HUES64 (cell line): ENCODE results near the gene KDM8. TPM values are rescaled to one million over a fixed set of nuclear protein-coding genes. Genes with fewer than 3 reads are reported as not detected.

Experiments used
- H3K27ac ChIP-seq: 2 replicates; pipeline ENCODE4 v1.7.0; 2013; ENCODE audit warnings: low read depth, low read length, inconsistent platforms
- H3K27me3 ChIP-seq: 2 replicates; pipeline ENCODE4 v1.6.1; 2013; ENCODE audit warnings: mild to moderate bottlenecking, low read length; ENCODE audit not compliant: insufficient read depth
- H3K36me3 ChIP-seq: 2 replicates; pipeline ENCODE4 v1.6.1; 2013; ENCODE audit warnings: mild to moderate bottlenecking, low read length; ENCODE audit not compliant: insufficient read depth
- H3K4me1 ChIP-seq: 2 replicates; pipeline ENCODE4 v1.6.1; 2013; ENCODE audit warnings: mild to moderate bottlenecking, low read length, moderate library complexity; ENCODE audit not compliant: insufficient read depth
- H3K4me3 ChIP-seq: 2 replicates; pipeline ENCODE4 v1.5.1; 2013; ENCODE audit warnings: mild to moderate bottlenecking, low read length, moderate library complexity
- H3K9ac ChIP-seq: 2 replicates; pipeline ENCODE4 v1.6.1; 2013; ENCODE audit warnings: mild to moderate bottlenecking, low read depth, low read length
- H3K9me3 ChIP-seq: 2 replicates; pipeline ENCODE4 v1.6.1; 2013; ENCODE audit warnings: low read depth, low read length; ENCODE audit not compliant: insufficient read depth
- WGBS: fragments of 150-250, 120-280 bp; methylation state at CpG from one replicate; pipeline ENCODE4 v1.1.7; 2013; ENCODE audit warnings: missing lambda C conversion rate; 5-methylcytosine and 5-hydroxymethylcytosine counted together
- polyA plus RNA-seq, 2 experiments: library from polyadenylated mRNA; stranded (reverse); fragments of 50-300 nt; gene quantifications; one replicate each; pipeline ENCODE4 v1.2.3, GENCODE V29; 2013

The KDM8 gene
- polyA plus RNA-seq (2013, experiment 1 of 2) = 8.0 TPM
- polyA plus RNA-seq (2013, experiment 2 of 2) = 8.6 TPM

- Histone ChIP-seq H3K4me1 (0 out of 2 replicates have a peak, but pooled peaks cover 8% of the 10 kb centered on the region), H3K27ac (peak within 1 kb of the TSS; percentile 96), H3K9me3 (no peaks in the 10 kb centered on the region), H3K36me3 (no peaks in the 10 kb centered on the region), H3K27me3 (no peaks in the 10 kb centered on the region), H3K4me3 (peak within 1 kb of the TSS; percentile 89), H3K9ac (peak within 1 kb of the TSS; percentile 94)
- under 1% methylated on average over 70 of the region's 70 CpGs for WGBS
These were observed at the start of gene KDM8 for GRCh38 chr16:27203507-27204311. Gene KDM8, plus strand, starts transcription at chr16:27203526. Its CDS starts 6,598 bp downstream, at chr16:27210124.

GRCh38 chr16:27154705-27155521 lies 48.4 kb upstream of the KDM8 start:
- Histone ChIP-seq H3K27ac (no peak overlapping the region), H3K9me3 (no peaks in the 10 kb centered on the region), H3K36me3 (no peaks in the 10 kb centered on the region), H3K27me3 (no peaks in the 10 kb centered on the region), H3K9ac (no peak overlapping the region), H3K4me3 (peak overlapping the region; percentile 34; the same call in 1 of the 2 replicates), H3K4me1 (no peaks in the 10 kb centered on the region)
- 25% methylated on average over 24 of the region's 24 CpGs for WGBS

GRCh38 chr16:27156579-27156978 lies 46.7 kb upstream of the KDM8 start:
- Histone ChIP-seq H3K36me3 (no peaks in the 10 kb centered on the region), H3K4me1 (no peaks in the 10 kb centered on the region), H3K9ac (no peak overlapping the region), H3K27ac (no peak overlapping the region), H3K9me3 (no peaks in the 10 kb centered on the region), H3K27me3 (no peaks in the 10 kb centered on the region), H3K4me3 (no peak overlapping the region)
- 69% methylated on average over 3 of the region's 3 CpGs for WGBS

- Histone ChIP-seq H3K27ac (no peak overlapping the region), H3K4me3 (no peak overlapping the region), H3K27me3 (no peaks in the 10 kb centered on the region), H3K4me1 (no peaks in the 10 kb centered on the region), H3K9me3 (no peaks in the 10 kb centered on the region), H3K9ac (no peak overlapping the region), H3K36me3 (no peaks in the 10 kb centered on the region)
- 95% methylated on average over 3 of the region's 3 CpGs for WGBS
These were observed 41.9 kb upstream of the KDM8 start for GRCh38 chr16:27161398-27161797.

- H3K27ac ChIP-seq = no peak overlapping the region
- no peak overlapping the region for H3K4me3 ChIP-seq
- H3K9me3 ChIP-seq = no peaks in the 10 kb centered on the region
- H3K36me3 ChIP-seq = no peaks in the 10 kb centered on the region
- no peak overlapping the region for H3K9ac ChIP-seq
- H3K27me3 ChIP-seq = no peaks in the 10 kb centered on the region
- no peaks in the 10 kb centered on the region for H3K4me1 ChIP-seq
These were observed 39.0 kb upstream of the KDM8 start for GRCh38 chr16:27164352-27164751.

- 88% methylated on average over 3 of the region's 3 CpGs for WGBS
- H3K4me3 ChIP-seq = no peak overlapping the region
These were observed 37.8 kb upstream of the KDM8 start for GRCh38 chr16:27165576-27165975.

GRCh38 chr16:27168790-27169189 lies 34.5 kb upstream of the KDM8 start:
- Histone ChIP-seq H3K27ac (no peak overlapping the region), H3K27me3 (no peaks in the 10 kb centered on the region), H3K4me3 (no peak overlapping the region), H3K36me3 (no peaks in the 10 kb centered on the region), H3K9me3 (no peaks in the 10 kb centered on the region), H3K4me1 (no peaks in the 10 kb centered on the region), H3K9ac (no peak overlapping the region)
- WGBS = 90% methylated on average over 8 of the region's 8 CpGs

More at GRCh38 chr16:27165576-27165975, 37.8 kb upstream of the KDM8 start:
- no peaks in the 10 kb centered on the region for H3K9me3 ChIP-seq
- no peaks in the 10 kb centered on the region for H3K4me1 ChIP-seq
- no peaks in the 10 kb centered on the region for H3K27me3 ChIP-seq
- H3K9ac ChIP-seq = no peak overlapping the region
- H3K27ac ChIP-seq = no peak overlapping the region
- H3K36me3 ChIP-seq = no peaks in the 10 kb centered on the region

GRCh38 chr16:27169511-27170071 lies 33.7 kb upstream of the KDM8 start:
- no peaks in the 10 kb centered on the region for H3K4me1 ChIP-seq
- H3K27ac ChIP-seq = no peak overlapping the region
- no peak overlapping the region for H3K9ac ChIP-seq
- no peak overlapping the region for H3K4me3 ChIP-seq
- H3K36me3 ChIP-seq = no peaks in the 10 kb centered on the region
- H3K9me3 ChIP-seq = no peaks in the 10 kb centered on the region
- no peaks in the 10 kb centered on the region for H3K27me3 ChIP-seq
- WGBS = 65% methylated on average over 6 of the region's 6 CpGs

- H3K9me3 ChIP-seq = no peaks in the 10 kb centered on the region
- 61% methylated on average over 3 of the region's 4 CpGs for WGBS
- no peak overlapping the region for H3K27ac ChIP-seq
- H3K4me1 ChIP-seq = no peaks in the 10 kb centered on the region
- no peaks in the 10 kb centered on the region for H3K27me3 ChIP-seq
- no peaks in the 10 kb centered on the region for H3K36me3 ChIP-seq
- no peak overlapping the region for H3K4me3 ChIP-seq
- H3K9ac ChIP-seq = no peak overlapping the region
These were observed 31.7 kb upstream of the KDM8 start for GRCh38 chr16:27171584-27171983.

GRCh38 chr16:27174007-27174406 lies 29.3 kb upstream of the KDM8 start:
- Histone ChIP-seq H3K4me3 (no peak overlapping the region), H3K27me3 (no peaks in the 10 kb centered on the region), H3K9me3 (no peaks in the 10 kb centered on the region), H3K4me1 (no peaks in the 10 kb centered on the region), H3K27ac (no peak overlapping the region), H3K36me3 (no peaks in the 10 kb centered on the region), H3K9ac (no peak overlapping the region)
- 84% methylated on average over 7 of the region's 8 CpGs for WGBS

- H3K4me1 ChIP-seq = no peaks in the 10 kb centered on the region; the same call in 1 of the 2 replicates
- 86% methylated on average over 6 of the region's 6 CpGs for WGBS
- no peaks in the 10 kb centered on the region for H3K9me3 ChIP-seq
- H3K9ac ChIP-seq = no peak overlapping the region
- H3K27ac ChIP-seq = no peak overlapping the region
- H3K4me3 ChIP-seq = no peak overlapping the region
- no peaks in the 10 kb centered on the region for H3K36me3 ChIP-seq
- H3K27me3 ChIP-seq = no peaks in the 10 kb centered on the region
These were observed 28.5 kb upstream of the KDM8 start for GRCh38 chr16:27174798-27175197.
